ENCODE measurements around the gene ABHD8.

The ABHD8 gene

GRCh38 chr19:17337675-17338432 lies 34.6 kb upstream of the ABHD8 start:
- H3K4me1 Mint-ChIP-seq (ENCODE audit: low read depth) = peaks cover 17% of the 10 kb centered on the region
- peaks cover 3% of the 10 kb centered on the region for H3K36me3 Mint-ChIP-seq (ENCODE audit: low read depth)

GRCh38 chr19:17336872-17337674 lies 33.8 kb upstream of the ABHD8 start, which contains the start of gene GTPBP3:
Gene GTPBP3 (plus strand): TSS chr19:17337553. CDS start chr19:17337612, 59 bp downstream.
- H3K36me3 Mint-ChIP-seq (ENCODE audit: low read depth) = peaks cover 8% of the 10 kb centered on the region
- H3K27ac Mint-ChIP-seq = peak within 1 kb of the TSS; percentile 95
- peaks cover 20% of the 10 kb centered on the region for H3K4me1 Mint-ChIP-seq (ENCODE audit: low read depth)
- no peaks in the 10 kb centered on the region for H3K9me3 Mint-ChIP-seq
- H3K4me3 Mint-ChIP-seq = peak within 1 kb of the TSS; percentile 88
- no peaks in the 10 kb centered on the region for H3K27me3 Mint-ChIP-seq (ENCODE audit: low read depth)

More at GRCh38 chr19:17337675-17338432, 34.6 kb upstream of the ABHD8 start:
- H3K9me3 Mint-ChIP-seq = no peaks in the 10 kb centered on the region
- H3K27me3 Mint-ChIP-seq (ENCODE audit: low read depth) = no peaks in the 10 kb centered on the region
- peak overlapping the region; percentile 88 for H3K4me3 Mint-ChIP-seq
- H3K27ac Mint-ChIP-seq = peak overlapping the region; percentile 95

GRCh38 chr19:17335575-17335974 lies 32.4 kb upstream of the ABHD8 start:
- H3K4me3 Mint-ChIP-seq = peak overlapping the region; percentile 53
- peaks cover 20% of the 10 kb centered on the region for H3K4me1 Mint-ChIP-seq (ENCODE audit: low read depth)
- H3K27ac Mint-ChIP-seq = peak overlapping the region; percentile 36
- no peaks in the 10 kb centered on the region for H3K9me3 Mint-ChIP-seq
- peaks cover 12% of the 10 kb centered on the region for H3K36me3 Mint-ChIP-seq (ENCODE audit: low read depth)
- H3K27me3 Mint-ChIP-seq (ENCODE audit: low read depth) = peaks cover 3% of the 10 kb centered on the region

GRCh38 chr19:17334414-17335409 lies 31.5 kb upstream of the ABHD8 start, which contains the start of gene ANO8:
Gene ANO8 (minus strand): TSS chr19:17334855. CDS start chr19:17334670, 185 bp downstream.
- Mint-ChIP-seq H3K27me3 (ENCODE audit: low read depth) (peaks cover 10% of the 10 kb centered on the region), H3K9me3 (no peaks in the 10 kb centered on the region), H3K4me3 (peak within 1 kb of the TSS; percentile 87), H3K27ac (peak within 1 kb of the TSS; percentile 89), H3K4me1 (ENCODE audit: low read depth) (peaks cover 20% of the 10 kb centered on the region), H3K36me3 (ENCODE audit: low read depth) (peaks cover 12% of the 10 kb centered on the region)

GRCh38 chr19:17333611-17334413 lies 30.6 kb upstream of the ABHD8 start:
- Mint-ChIP-seq H3K4me3 (peak overlapping the region; percentile 87), H3K27ac (peak overlapping the region; percentile 89), H3K9me3 (no peaks in the 10 kb centered on the region), H3K4me1 (ENCODE audit: low read depth) (peaks cover 20% of the 10 kb centered on the region), H3K36me3 (ENCODE audit: low read depth) (peaks cover 12% of the 10 kb centered on the region), H3K27me3 (ENCODE audit: low read depth) (peaks cover 10% of the 10 kb centered on the region)

- Mint-ChIP-seq H3K4me3 (peak overlapping the region; percentile 4), H3K36me3 (ENCODE audit: low read depth) (peaks cover 12% of the 10 kb centered on the region), H3K9me3 (no peaks in the 10 kb centered on the region), H3K27ac (no peak overlapping the region), H3K4me1 (ENCODE audit: low read depth) (peaks cover 20% of the 10 kb centered on the region), H3K27me3 (ENCODE audit: low read depth) (peaks cover 10% of the 10 kb centered on the region)
Observed at GRCh38 chr19:17332677-17333581, 29.7 kb upstream of the ABHD8 start.

GRCh38 chr19:17332360-17332676 lies 29.1 kb upstream of the ABHD8 start:
- Mint-ChIP-seq H3K36me3 (ENCODE audit: low read depth) (peaks cover 12% of the 10 kb centered on the region), H3K9me3 (no peaks in the 10 kb centered on the region), H3K4me1 (ENCODE audit: low read depth) (peaks cover 22% of the 10 kb centered on the region), H3K27ac (no peak overlapping the region), H3K4me3 (no peak overlapping the region), H3K27me3 (ENCODE audit: low read depth) (peaks cover 10% of the 10 kb centered on the region)

- H3K36me3 Mint-ChIP-seq (ENCODE audit: low read depth) = peaks cover 12% of the 10 kb centered on the region
- H3K9me3 Mint-ChIP-seq = no peaks in the 10 kb centered on the region
- peaks cover 17% of the 10 kb centered on the region for H3K4me1 Mint-ChIP-seq (ENCODE audit: low read depth)
- no peak overlapping the region for H3K27ac Mint-ChIP-seq
- H3K27me3 Mint-ChIP-seq (ENCODE audit: low read depth) = peaks cover 10% of the 10 kb centered on the region
- H3K4me3 Mint-ChIP-seq = no peak overlapping the region
Observed at GRCh38 chr19:17331045-17331558, 27.9 kb upstream of the ABHD8 start.

- H3K27me3 Mint-ChIP-seq (ENCODE audit: low read depth) = peaks cover 10% of the 10 kb centered on the region
- H3K27ac Mint-ChIP-seq = no peak overlapping the region
- H3K4me1 Mint-ChIP-seq (ENCODE audit: low read depth) = peaks cover 15% of the 10 kb centered on the region
- peak overlapping the region; percentile 53 for H3K4me3 Mint-ChIP-seq
- peaks cover 12% of the 10 kb centered on the region for H3K36me3 Mint-ChIP-seq (ENCODE audit: low read depth)
- H3K9me3 Mint-ChIP-seq = no peaks in the 10 kb centered on the region
Observed at GRCh38 chr19:17330262-17331044, 27.2 kb upstream of the ABHD8 start.

- Mint-ChIP-seq H3K4me3 (peak overlapping the region; percentile 28), H3K36me3 (ENCODE audit: low read depth) (peaks cover 12% of the 10 kb centered on the region), H3K9me3 (no peaks in the 10 kb centered on the region), H3K27ac (no peak overlapping the region), H3K27me3 (ENCODE audit: low read depth) (peaks cover 10% of the 10 kb centered on the region), H3K4me1 (ENCODE audit: low read depth) (peaks cover 10% of the 10 kb centered on the region)
Observed at GRCh38 chr19:17329366-17330261, 26.4 kb upstream of the ABHD8 start.

All from T-helper 1 cell treated with Interleukin-12 subunit alpha and Interleukin-12 subunit beta and Interleukin-4 antibody, amounts not matched to agents 30 μg/mL and 1 μg/mL, for 36 hours (primary cell).